ENCODE results near the gene SND1.

Gene SND1

GRCh38 chr7:127974446-127975035 lies 322.5 kb downstream of the SND1 start:
- TF ChIP-seq EZH2phosphoT487 (IDR thresholded peaks at IDR 0.05; ENCODE audit: borderline replicate concordance, low read length) (no peak), CTCF (IDR thresholded peaks at IDR 0.05; ENCODE audit: low read depth, low read length, poor library complexity, severe bottlenecking) (no peak)
- Histone ChIP-seq H4K20me1 (ENCODE audit: control insufficient read depth, insufficient read depth, low read depth, low read length) (no peaks in the 10 kb centered on the region), H3K9me3 (ENCODE audit: control insufficient read depth, insufficient read depth, low read length) (peaks cover 9% of the 10 kb centered on the region; the same call in 1 of the 2 replicates), H3K4me2 (ENCODE audit: low read length) (no peak overlapping the region), H3K4me1 (ENCODE audit: control insufficient read depth, low read length) (no peaks in the 10 kb centered on the region), H3K9me2 (replicated peaks; ENCODE audit: control insufficient read depth, low read length) (no peaks in the 10 kb centered on the region), H3K27me3 (ENCODE audit: control insufficient read depth, low read length) (no peaks in the 10 kb centered on the region), H3K27ac (ENCODE audit: low read depth, low read length) (no peak overlapping the region), H3K4me3 (ENCODE audit: low read length) (no peak overlapping the region), H3K36me3 (ENCODE audit: control insufficient read depth, low read length) (peaks cover 55% of the 10 kb centered on the region), H3K79me2 (ENCODE audit: control insufficient read depth, low read length) (0 out of 2 replicates have a peak, but pooled peaks cover 2% of the 10 kb centered on the region), H3F3A (ENCODE audit: control insufficient read depth, insufficient read depth) (no peaks in the 10 kb centered on the region)

GRCh38 chr7:127976056-127976737 lies 324.2 kb downstream of the SND1 start:
- Histone ChIP-seq H4K20me1 (ENCODE audit: control insufficient read depth, insufficient read depth, low read depth, low read length) (no peaks in the 10 kb centered on the region), H3K4me2 (ENCODE audit: low read length) (no peak overlapping the region), H3K4me3 (ENCODE audit: low read length) (no peak overlapping the region), H3K4me1 (ENCODE audit: control insufficient read depth, low read length) (no peaks in the 10 kb centered on the region), H3F3A (ENCODE audit: control insufficient read depth, insufficient read depth) (no peaks in the 10 kb centered on the region), H3K9me3 (ENCODE audit: control insufficient read depth, insufficient read depth, low read length) (peaks cover 9% of the 10 kb centered on the region; the same call in 1 of the 2 replicates), H3K79me2 (ENCODE audit: control insufficient read depth, low read length) (no peaks in the 10 kb centered on the region), H3K9me2 (replicated peaks; ENCODE audit: control insufficient read depth, low read length) (no peaks in the 10 kb centered on the region), H3K27ac (ENCODE audit: low read depth, low read length) (no peak overlapping the region), H3K36me3 (ENCODE audit: control insufficient read depth, low read length) (peaks cover 50% of the 10 kb centered on the region), H3K27me3 (ENCODE audit: control insufficient read depth, low read length) (no peaks in the 10 kb centered on the region)
- no peak for TF ChIP-seq EZH2phosphoT487 (IDR thresholded peaks at IDR 0.05; ENCODE audit: borderline replicate concordance, low read length)
- no peak for TF ChIP-seq CTCF (IDR thresholded peaks at IDR 0.05; ENCODE audit: low read depth, low read length, poor library complexity, severe bottlenecking)

- Histone ChIP-seq H3K4me1 (ENCODE audit: control insufficient read depth, low read length) (no peaks in the 10 kb centered on the region), H3K79me2 (ENCODE audit: control insufficient read depth, low read length) (no peaks in the 10 kb centered on the region), H4K20me1 (ENCODE audit: control insufficient read depth, insufficient read depth, low read depth, low read length) (no peaks in the 10 kb centered on the region), H3K9me3 (ENCODE audit: control insufficient read depth, insufficient read depth, low read length) (peaks cover 9% of the 10 kb centered on the region; the same call in 1 of the 2 replicates), H3F3A (ENCODE audit: control insufficient read depth, insufficient read depth) (no peaks in the 10 kb centered on the region), H3K4me3 (ENCODE audit: low read length) (no peak overlapping the region), H3K27me3 (ENCODE audit: control insufficient read depth, low read length) (no peaks in the 10 kb centered on the region), H3K27ac (ENCODE audit: low read depth, low read length) (no peak overlapping the region), H3K36me3 (ENCODE audit: control insufficient read depth, low read length) (peaks cover 50% of the 10 kb centered on the region), H3K9me2 (replicated peaks; ENCODE audit: control insufficient read depth, low read length) (no peaks in the 10 kb centered on the region), H3K4me2 (ENCODE audit: low read length) (no peak overlapping the region)
- TF ChIP-seq CTCF (IDR thresholded peaks at IDR 0.05; ENCODE audit: low read depth, low read length, poor library complexity, severe bottlenecking) (no peak), EZH2phosphoT487 (IDR thresholded peaks at IDR 0.05; ENCODE audit: borderline replicate concordance, low read length) (no peak)
Measured at GRCh38 chr7:127976738-127977120, 324.7 kb downstream of the SND1 start.
